ENCODE data around the gene ZNF605.

The ZNF605 gene

DNA sequence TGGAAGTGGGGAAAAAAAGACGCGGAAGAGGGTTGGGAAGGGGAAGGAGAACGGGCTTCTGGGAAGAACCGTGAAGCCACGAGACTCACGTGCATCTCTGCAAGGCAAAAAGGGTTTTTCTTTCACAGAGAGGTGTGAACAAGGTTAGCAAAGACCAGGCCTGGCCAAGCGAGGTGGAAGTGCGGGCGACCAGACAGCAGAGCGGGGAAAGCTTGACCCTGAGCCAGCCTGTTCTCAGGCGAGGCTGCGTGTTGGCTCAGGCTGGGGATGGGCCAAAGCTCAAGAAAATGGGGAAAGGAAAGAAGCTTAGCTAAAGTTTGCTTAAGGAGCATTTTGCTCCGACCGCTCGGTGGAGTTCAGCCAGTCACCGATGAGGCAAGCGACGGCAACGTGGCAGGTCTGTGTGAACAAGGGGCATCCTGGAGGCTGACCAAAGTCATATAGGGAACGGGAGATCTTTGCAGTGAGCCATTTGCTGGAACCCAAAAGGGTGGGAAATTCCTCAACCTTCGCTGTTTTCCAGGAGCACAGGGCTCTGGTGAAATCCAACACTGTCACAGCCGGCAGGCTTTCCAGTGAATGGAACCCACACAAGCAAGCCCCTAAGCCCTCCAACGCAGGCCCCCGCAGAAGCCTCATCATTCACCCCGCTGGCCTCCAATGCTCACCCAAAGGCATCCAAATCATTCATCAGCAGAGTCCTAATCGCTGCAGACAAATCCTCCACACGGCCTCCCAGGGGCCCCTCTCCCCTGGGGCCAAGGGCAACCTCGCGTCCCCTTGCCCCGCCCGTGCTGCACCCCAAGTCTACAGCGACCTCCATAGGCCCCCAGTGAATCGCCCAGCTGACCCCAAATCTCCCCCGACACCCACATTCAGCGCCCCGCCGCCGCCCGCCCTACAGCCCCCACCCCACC lies 754 bp downstream of the ZNF605 start:
- no peak for TF ChIP-seq FOXP2 (optimal IDR thresholded peaks at IDR 0.05; ENCODE audit: borderline replicate concordance, extremely low read depth, extremely low read length, insufficient read depth)
- no peak for TF ChIP-seq POLR2AphosphoS5 (IDR thresholded peaks at IDR 0.05; ENCODE audit: low read depth, low read length)
- TF ChIP-seq TAF1 (IDR thresholded peaks at IDR 0.05; ENCODE audit: borderline replicate concordance, insufficient read depth, low read length) = peak; percentile 1; the same call in 1 of the 2 replicates
- TF ChIP-seq, protein P1, sequence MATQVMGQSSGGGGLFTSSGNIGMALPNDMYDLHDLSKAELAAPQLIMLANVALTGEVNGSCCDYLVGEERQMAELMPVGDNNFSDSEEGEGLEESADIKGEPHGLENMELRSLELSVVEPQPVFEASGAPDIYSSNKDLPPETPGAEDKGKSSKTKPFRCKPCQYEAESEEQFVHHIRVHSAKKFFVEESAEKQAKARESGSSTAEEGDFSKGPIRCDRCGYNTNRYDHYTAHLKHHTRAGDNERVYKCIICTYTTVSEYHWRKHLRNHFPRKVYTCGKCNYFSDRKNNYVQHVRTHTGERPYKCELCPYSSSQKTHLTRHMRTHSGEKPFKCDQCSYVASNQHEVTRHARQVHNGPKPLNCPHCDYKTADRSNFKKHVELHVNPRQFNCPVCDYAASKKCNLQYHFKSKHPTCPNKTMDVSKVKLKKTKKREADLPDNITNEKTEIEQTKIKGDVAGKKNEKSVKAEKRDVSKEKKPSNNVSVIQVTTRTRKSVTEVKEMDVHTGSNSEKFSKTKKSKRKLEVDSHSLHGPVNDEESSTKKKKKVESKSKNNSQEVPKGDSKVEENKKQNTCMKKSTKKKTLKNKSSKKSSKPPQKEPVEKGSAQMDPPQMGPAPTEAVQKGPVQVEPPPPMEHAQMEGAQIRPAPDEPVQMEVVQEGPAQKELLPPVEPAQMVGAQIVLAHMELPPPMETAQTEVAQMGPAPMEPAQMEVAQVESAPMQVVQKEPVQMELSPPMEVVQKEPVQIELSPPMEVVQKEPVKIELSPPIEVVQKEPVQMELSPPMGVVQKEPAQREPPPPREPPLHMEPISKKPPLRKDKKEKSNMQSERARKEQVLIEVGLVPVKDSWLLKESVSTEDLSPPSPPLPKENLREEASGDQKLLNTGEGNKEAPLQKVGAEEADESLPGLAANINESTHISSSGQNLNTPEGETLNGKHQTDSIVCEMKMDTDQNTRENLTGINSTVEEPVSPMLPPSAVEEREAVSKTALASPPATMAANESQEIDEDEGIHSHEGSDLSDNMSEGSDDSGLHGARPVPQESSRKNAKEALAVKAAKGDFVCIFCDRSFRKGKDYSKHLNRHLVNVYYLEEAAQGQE (IDR thresholded peaks at IDR 0.05; ENCODE audit: insufficient read depth in 1 of 2, low read depth in 2 of 2, low read length in 2 of 2) = no peak
- no peak for TF ChIP-seq SIN3A (IDR thresholded peaks at IDR 0.05; ENCODE audit: borderline replicate concordance, insufficient read depth, low read length)

DNA sequence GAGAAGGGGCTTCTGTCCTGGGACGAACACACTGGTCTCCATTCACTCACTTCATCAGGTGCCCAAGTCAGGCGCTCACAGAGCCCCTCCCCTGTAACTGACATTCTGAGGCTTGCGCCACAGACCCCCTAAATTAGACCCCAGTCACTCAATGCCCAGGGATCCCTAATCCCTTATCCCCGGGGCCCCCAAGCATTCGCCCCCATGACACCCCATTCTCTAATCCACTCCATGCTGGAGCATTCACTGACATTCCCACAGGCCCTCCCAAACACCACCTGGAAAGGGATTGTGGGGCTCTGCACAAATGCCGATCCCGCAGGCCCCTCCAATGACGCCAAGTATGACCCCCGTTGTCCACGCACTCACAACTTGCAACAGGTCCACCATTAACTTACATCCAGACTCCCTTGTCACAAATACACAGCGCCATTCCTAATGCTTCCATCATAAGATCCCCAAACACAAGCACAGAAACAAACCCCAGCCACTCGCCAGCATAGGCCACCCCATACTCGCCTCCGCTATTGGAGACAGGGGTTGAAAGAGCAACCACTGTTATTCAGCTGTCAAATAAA lies 1.5 kb downstream of the ZNF605 start:
- TF ChIP-seq FOXP2 (optimal IDR thresholded peaks at IDR 0.05; ENCODE audit: borderline replicate concordance, extremely low read depth, extremely low read length, insufficient read depth) (no peak), TAF1 (IDR thresholded peaks at IDR 0.05; ENCODE audit: borderline replicate concordance, insufficient read depth, low read length) (no peak), POLR2AphosphoS5 (IDR thresholded peaks at IDR 0.05; ENCODE audit: low read depth, low read length) (no peak), SIN3A (IDR thresholded peaks at IDR 0.05; ENCODE audit: borderline replicate concordance, insufficient read depth, low read length) (no peak)
- TF ChIP-seq, protein P1 (IDR thresholded peaks at IDR 0.05; ENCODE audit: insufficient read depth in 1 of 2, low read depth in 2 of 2, low read length in 2 of 2) = no peak

DNA sequence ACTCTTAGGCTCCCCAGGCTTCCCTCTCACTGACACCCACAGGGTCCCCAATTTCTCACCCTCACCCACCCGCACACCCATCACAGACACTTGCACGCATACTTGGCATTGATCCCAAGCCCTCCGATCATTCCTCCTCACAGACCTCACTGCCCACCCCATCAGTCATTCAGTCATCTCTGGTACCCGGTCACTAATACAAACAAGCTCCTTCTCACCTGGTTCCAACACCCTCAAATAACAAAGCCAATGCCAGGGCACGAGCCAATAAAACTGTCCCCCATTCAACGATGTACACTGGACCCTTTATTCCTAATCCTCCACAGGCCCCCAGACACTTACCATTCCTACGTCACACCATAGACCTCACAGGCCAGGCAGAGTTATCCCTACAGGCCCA lies 2.3 kb downstream of the ZNF605 start:
- no peak for TF ChIP-seq POLR2AphosphoS5 (IDR thresholded peaks at IDR 0.05; ENCODE audit: low read depth, low read length)
- no peak for TF ChIP-seq FOXP2 (optimal IDR thresholded peaks at IDR 0.05; ENCODE audit: borderline replicate concordance, extremely low read depth, extremely low read length, insufficient read depth)
- TF ChIP-seq SIN3A (IDR thresholded peaks at IDR 0.05; ENCODE audit: borderline replicate concordance, insufficient read depth, low read length) = no peak
- TF ChIP-seq, protein P1 (IDR thresholded peaks at IDR 0.05; ENCODE audit: insufficient read depth in 1 of 2, low read depth in 2 of 2, low read length in 2 of 2) = no peak
- no peak for TF ChIP-seq TAF1 (IDR thresholded peaks at IDR 0.05; ENCODE audit: borderline replicate concordance, insufficient read depth, low read length)

DNA sequence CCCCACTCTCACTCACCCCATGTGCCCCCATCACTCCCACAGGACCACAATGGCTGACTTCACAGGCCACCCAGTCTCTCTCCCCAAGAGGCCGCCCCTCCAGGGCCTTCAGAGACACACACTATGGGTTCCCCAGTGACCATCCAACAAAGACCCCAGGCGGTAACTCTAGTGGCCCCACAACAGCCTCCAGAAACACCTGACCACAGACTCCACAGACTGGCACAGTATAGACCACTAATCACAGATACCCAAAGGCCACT lies 3.0 kb downstream of the ZNF605 start:
- TF ChIP-seq SIN3A (IDR thresholded peaks at IDR 0.05; ENCODE audit: borderline replicate concordance, insufficient read depth, low read length) (no peak), TAF1 (IDR thresholded peaks at IDR 0.05; ENCODE audit: borderline replicate concordance, insufficient read depth, low read length) (no peak), POLR2AphosphoS5 (IDR thresholded peaks at IDR 0.05; ENCODE audit: low read depth, low read length) (no peak), FOXP2 (optimal IDR thresholded peaks at IDR 0.05; ENCODE audit: borderline replicate concordance, extremely low read depth, extremely low read length, insufficient read depth) (no peak)
- TF ChIP-seq, protein P1 (IDR thresholded peaks at IDR 0.05; ENCODE audit: insufficient read depth in 1 of 2, low read depth in 2 of 2, low read length in 2 of 2) = no peak

Measured in PFSK-1 (cell line).